H1 (cell line): Measurements from ENCODE around the gene ATE1. TPM values are rescaled to one million over a fixed set of nuclear protein-coding genes. Genes with fewer than 3 reads are reported as not detected.

ENCODE experiments used
- CTCF ChIA-PET: fragments of 300-600 bp; sonication (Branson Sonifier 250); formaldehyde crosslinking; loops from one replicate; lab custom pipeline; 2021; ENCODE audit not compliant: partially characterized antibody; lab: Charles Lee
- POLR2A ChIA-PET: fragments of 300-600 bp; sonication (Branson Sonifier 250); formaldehyde crosslinking; loops from one replicate; lab custom pipeline; 2021; ENCODE audit warnings: inconsistent platforms; ENCODE audit not compliant: partially characterized antibody; lab: Charles Lee
- DNase-seq, 2 experiments: peaks; one replicate each; pipeline versions ENCODE4 v3.0.0 to v3.0.0-alpha.2; 2010 to 2022; ENCODE audit warnings: low spot score in 2 of 2, low read depth in 1 of 2, mixed read lengths in 1 of 2
- FAIRE-seq: peaks from 2 replicates; lab custom pipeline; 2011; peaks lifted over from hg19 to GRCh38; lab: Jason Lieb, UNC
- H2AFZ ChIP-seq: 2 replicates; pipeline ENCODE4 v1.8.1; 2012; ENCODE audit warnings: low read length, inconsistent platforms
- H2AK5ac ChIP-seq: 2 replicates; pipeline ENCODE4 v1.6.1; 2013; ENCODE audit warnings: low read depth, low read length
- H2BK120ac ChIP-seq: replicated peaks from 2 replicates; pipeline ENCODE3; 2013; ENCODE audit warnings: low read depth, low read length, inconsistent platforms
- H2BK12ac ChIP-seq: 2 replicates; pipeline ENCODE4 v1.6.1; 2013; ENCODE audit warnings: low read depth, low read length
- H2BK15ac ChIP-seq: 2 replicates; pipeline ENCODE4 v1.6.1; 2013; ENCODE audit warnings: low read length
- H2BK20ac ChIP-seq: 2 replicates; pipeline ENCODE4 v1.6.1; 2013; ENCODE audit warnings: low read length
- H2BK5ac ChIP-seq: 2 replicates; pipeline ENCODE4 v1.6.1; 2013; ENCODE audit warnings: low read depth, low read length
- H3K14ac ChIP-seq: 2 replicates; pipeline ENCODE4 v1.6.1; 2013; ENCODE audit warnings: inconsistent platforms; ENCODE audit not compliant: insufficient read length
- H3K18ac ChIP-seq: 2 replicates; pipeline ENCODE4 v1.6.1; 2013; ENCODE audit warnings: low read length; ENCODE audit errors: extremely low read depth
- H3K23ac ChIP-seq: 2 replicates; pipeline ENCODE4 v1.6.1; 2013; ENCODE audit warnings: inconsistent platforms; ENCODE audit not compliant: insufficient read length
- H3K23me2 ChIP-seq: 2 replicates; pipeline ENCODE4 v1.6.1; 2013; ENCODE audit warnings: low read depth, low read length
- H3K27ac ChIP-seq: 2 replicates; pipeline ENCODE4 v1.6.1; 2011; ENCODE audit warnings: low read depth, low read length, inconsistent platforms
- H3K27me3 ChIP-seq, 4 experiments: replicated peaks in 1 of 4; 1 replicate in 1 of 4; 2 replicates in 3 of 4; pipeline versions ENCODE4 v1.6.1 to v1.8.1; 2011 to 2013; ENCODE audit warnings: low read length in 3 of 4, mild to moderate bottlenecking in 3 of 4, inconsistent platforms in 2 of 4, mixed read lengths in 2 of 4, moderate library complexity in 1 of 4; ENCODE audit not compliant: control insufficient read depth in 3 of 4, insufficient read depth in 3 of 4; ENCODE audit errors: extremely low read depth in 1 of 4
- H3K36me3 ChIP-seq, 4 experiments: 2 replicates each; pipeline versions ENCODE4 v1.6.1 to v1.8.1; 2011 to 2013; ENCODE audit warnings: mild to moderate bottlenecking in 4 of 4, low read length in 3 of 4, moderate library complexity in 2 of 4, control low read depth in 1 of 4, inconsistent platforms in 1 of 4; ENCODE audit not compliant: insufficient read depth in 4 of 4, control insufficient read depth in 2 of 4
- H3K4ac ChIP-seq: replicated peaks from 2 replicates; pipeline ENCODE3; 2013; ENCODE audit warnings: low read length, low read depth, mixed read lengths, inconsistent platforms; ENCODE audit not compliant: insufficient read length
- H3K4me1 ChIP-seq, 4 experiments: replicated peaks in 1 of 4; 1 replicate in 1 of 4; 2 replicates in 3 of 4; pipeline versions ENCODE4 v1.6.1 to v1.8.1; 2011 to 2013; ENCODE audit warnings: low read length in 3 of 4, inconsistent platforms in 2 of 4, mixed read lengths in 1 of 4; ENCODE audit not compliant: insufficient read depth in 4 of 4, control insufficient read depth in 3 of 4
- H3K4me2 ChIP-seq, 2 experiments: 2 replicates each; pipeline versions ENCODE4 v1.6.1 to v1.8.1; 2011 to 2013; ENCODE audit warnings: low read depth in 2 of 2, low read length in 2 of 2, control low read depth in 1 of 2, inconsistent platforms in 1 of 2, mild to moderate bottlenecking in 1 of 2; ENCODE audit not compliant: insufficient read depth in 1 of 2
- H3K4me3 ChIP-seq, 4 experiments: fragments of 200-600, 300-600 bp in 1 of 4; sonication (generic), shearing (Covaris generic), sonication (Bioruptor Twin) in 1 of 4; 2 replicates each; pipeline versions ENCODE4 v1.5.1 to v1.8.1; 2011 to 2016; ENCODE audit warnings: low read length in 4 of 4, low read depth in 3 of 4, control low read depth in 2 of 4, inconsistent platforms in 2 of 4, mild to moderate bottlenecking in 2 of 4, mixed read lengths in 1 of 4, moderate library complexity in 1 of 4; ENCODE audit not compliant: insufficient read depth in 2 of 4; ENCODE audit errors: extremely low read depth in 1 of 4
- H3K56ac ChIP-seq: replicated peaks from 2 replicates; pipeline ENCODE3; 2013; ENCODE audit warnings: low read depth, mild to moderate bottlenecking, mixed read lengths, low read length, inconsistent platforms; ENCODE audit not compliant: insufficient read length
- H3K79me1 ChIP-seq: 2 replicates; pipeline ENCODE4 v1.6.1; 2013; ENCODE audit warnings: low read depth, low read length, control low read depth
- H3K79me2 ChIP-seq, 2 experiments: 2 replicates each; pipeline versions ENCODE4 v1.6.1 to v1.8.1; 2012 to 2013; ENCODE audit warnings: low read length in 2 of 2, mild to moderate bottlenecking in 2 of 2, inconsistent platforms in 1 of 2; ENCODE audit not compliant: insufficient read depth in 2 of 2, control insufficient read depth in 1 of 2
- H3K9ac ChIP-seq, 4 experiments: replicated peaks in 1 of 4; 1 replicate in 1 of 4; 2 replicates in 3 of 4; pipeline versions ENCODE4 v1.6.1 to v1.8.1; 2011 to 2013; ENCODE audit warnings: low read depth in 3 of 4, low read length in 3 of 4, control low read depth in 2 of 4, mild to moderate bottlenecking in 2 of 4, moderate library complexity in 2 of 4, inconsistent platforms in 1 of 4; ENCODE audit errors: extremely low read depth in 1 of 4
- H3K9me3 ChIP-seq, 2 experiments: 2 replicates each; pipeline versions ENCODE4 v1.6.1 to v1.8.1; 2012 to 2013; ENCODE audit warnings: mild to moderate bottlenecking in 2 of 2, moderate library complexity in 2 of 2, control low read depth in 1 of 2, inconsistent platforms in 1 of 2, low read depth in 1 of 2, low read length in 1 of 2, mixed read lengths in 1 of 2; ENCODE audit not compliant: insufficient read depth in 2 of 2
- H4K20me1 ChIP-seq, 2 experiments: replicated peaks in 1 of 2; 2 replicates each; pipeline versions ENCODE3 to v1.8.1; 2011 to 2013; ENCODE audit warnings: inconsistent platforms in 2 of 2, low read length in 2 of 2, mild to moderate bottlenecking in 1 of 2; ENCODE audit not compliant: insufficient read depth in 2 of 2, control insufficient read depth in 1 of 2
- H4K5ac ChIP-seq: 2 replicates; pipeline ENCODE4 v1.6.1; 2013; ENCODE audit warnings: low read length, low read depth, mixed read lengths, inconsistent platforms; ENCODE audit not compliant: insufficient read length
- H4K8ac ChIP-seq: 2 replicates; pipeline ENCODE4 v1.8.0; 2013; ENCODE audit warnings: mild to moderate bottlenecking, moderate library complexity, low read length, inconsistent platforms; ENCODE audit not compliant: insufficient read depth; ENCODE audit errors: extremely low read depth
- H4K91ac ChIP-seq: replicated peaks from 2 replicates; pipeline ENCODE3; 2013; ENCODE audit warnings: low read length, mixed read lengths, inconsistent platforms; ENCODE audit not compliant: insufficient read length
- CBX8 ChIP-seq: fragments of 300-800, 300-1000 bp; sonication (generic); IDR thresholded peaks from 2 replicates; pipeline ENCODE4 v1.7.1; 2016; ENCODE audit warnings: low read depth, low read length, borderline replicate concordance
- EP300 ChIP-seq, 2 experiments: IDR thresholded peaks; 1 replicate in 1 of 2; 2 replicates in 1 of 2; pipeline ENCODE4 v1.6.1; 2011 to 2012; ENCODE audit warnings: low read depth in 2 of 2, low read length in 2 of 2, mild to moderate bottlenecking in 2 of 2, borderline replicate concordance in 1 of 2, inconsistent platforms in 1 of 2, moderate library complexity in 1 of 2
- HDAC2 ChIP-seq, 2 experiments: fragments of 300-600 bp in 1 of 2; sonication (generic) in 1 of 2; IDR thresholded peaks; 2 replicates each; pipeline ENCODE4 v1.6.1; 2011 to 2012; ENCODE audit warnings: low read depth in 2 of 2, low read length in 2 of 2, mild to moderate bottlenecking in 2 of 2, moderate library complexity in 2 of 2, borderline replicate concordance in 1 of 2, inconsistent platforms in 1 of 2
- HDAC6 ChIP-seq: IDR thresholded peaks from one replicate; pipeline ENCODE4 v1.7.1; 2012; ENCODE audit warnings: low read depth, mild to moderate bottlenecking, inconsistent platforms, low read length, moderate library complexity
- RAD21 ChIP-seq, 2 experiments: IDR thresholded peaks in 1 of 2; conservative IDR thresholded peaks in 1 of 2; 2 replicates each; pipeline ENCODE4 v1.6.1; 2011; ENCODE audit warnings: low read depth in 2 of 2, low read length in 2 of 2, improper control_type of control experiment in 1 of 2, inconsistent platforms in 1 of 2, mild to moderate bottlenecking in 1 of 2, moderate library complexity in 1 of 2
- RBBP5 ChIP-seq: IDR thresholded peaks from 2 replicates; pipeline ENCODE4 v1.7.1; 2012; ENCODE audit warnings: low read depth, mild to moderate bottlenecking, inconsistent platforms, low read length, moderate library complexity, borderline replicate concordance
- SUZ12 ChIP-seq: fragments of 200-600 bp; sonication (generic); IDR thresholded peaks from 2 replicates; pipeline ENCODE4 v1.6.1; 2012; ENCODE audit warnings: mild to moderate bottlenecking, inconsistent platforms, low read length, moderate library complexity, mixed read lengths
- WGBS, 2 experiments: shearing (Covaris generic) in 1 of 2; methylation state at CpG; one replicate each; pipeline versions ENCODE4 v1.1.6 to v1.1.7; 2013 to 2015; ENCODE audit warnings: low lambda C conversion rate in 2 of 2, mixed read lengths in 2 of 2, inconsistent platforms in 1 of 2, low coverage in 1 of 2, missing lambda C conversion rate in 1 of 2; ENCODE audit not compliant: insufficient replicate concordance in 2 of 2, insufficient coverage in 1 of 2, insufficient read length in 1 of 2; ENCODE audit errors: extremely low coverage in 1 of 2, missing lambda C conversion rate in 1 of 2; 5-methylcytosine and 5-hydroxymethylcytosine counted together
- polyA plus RNA-seq, 7 experiments: library from polyadenylated mRNA; depleted of rRNA in 3 of 7; stranded (reverse) in 5 of 7; unstranded in 2 of 7; fragments of >200 nt in 5 of 7; fragments of 200-250 nt in 2 of 7; gene quantifications; 1 replicate in 5 of 7; 2 replicates in 1 of 7; 4 replicates in 1 of 7; pipeline versions ENCODE4 v1.2.1 to v1.2.3, GENCODE V29; 2011 to 2013; ENCODE audit warnings: missing spikeins in 2 of 7, mixed read lengths in 2 of 7
- total RNA-seq: library from RNA; stranded (reverse); fragmentation: NEBNext Ultra II Directional; extraction: Animal tissue kit (Norgen Biotek cat#: 25700); gene quantifications from 2 replicates; pipeline ENCODE4 v1.2.1, GENCODE V29; 2021

The ATE1 gene
- total and polyA plus RNA-seq, 2 of the 8 experiments (the other 6 are each of a cell fraction or from before 2014, with no cell fraction given): 8.8 to 26.9 TPM

DNA sequence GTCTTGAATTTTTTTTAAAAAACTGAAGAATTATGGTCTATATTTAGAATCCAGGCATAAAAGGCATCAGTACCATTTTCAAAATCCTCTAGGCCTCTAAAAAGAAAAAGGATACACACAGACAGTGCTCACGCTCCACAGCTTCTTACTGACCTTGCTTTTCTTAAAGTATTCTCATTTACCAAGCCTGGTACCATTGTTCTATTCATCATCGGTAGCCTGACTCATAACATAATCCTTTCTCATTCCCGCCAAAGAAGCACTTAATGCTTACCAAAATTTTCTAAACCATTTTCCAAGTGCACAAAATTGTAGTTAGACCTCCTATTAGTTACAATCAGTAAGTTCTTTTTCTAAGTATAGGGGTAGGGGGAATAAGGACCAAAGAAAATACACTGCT is 54.6 kb downstream of the ATE1 start:
- Histone ChIP-seq H3K9me3 (no peaks in the 10 kb centered on the region), H3K23ac (no peak overlapping the region), H3K9ac (no peak overlapping the region), H4K91ac (no peak overlapping the region), H4K20me1 (no peaks in the 10 kb centered on the region), H3K4me3 (no peak overlapping the region), H3K14ac (no peak overlapping the region), H3K79me1 (no peaks in the 10 kb centered on the region), H2AFZ (no peak overlapping the region), H3K27me3 (no peaks in the 10 kb centered on the region), H2BK120ac (no peak overlapping the region), H3K4me1 (no peaks in the 10 kb centered on the region; a peak in 1 of 7 replicates), H3K56ac (no peak overlapping the region), H2AK5ac (no peak overlapping the region), H3K79me2 (no peaks in the 10 kb centered on the region), H3K23me2 (no peaks in the 10 kb centered on the region), H3K4ac (no peak overlapping the region), H3K18ac (no peak overlapping the region), H3K4me2 (no peak overlapping the region), H4K8ac (no peak overlapping the region), H3K36me3 (peaks cover 0 to 10% (median 0%) of the 10 kb centered on the region in 4 experiments; a peak in 3 of 8 replicates), H2BK20ac (no peak overlapping the region), H3K27ac (no peak overlapping the region), H2BK15ac (no peak overlapping the region), H2BK5ac (no peak overlapping the region), H2BK12ac (no peak overlapping the region), H4K5ac (no peak overlapping the region)
- 87% methylated on average over 3 of the region's 3 CpGs; no CpG with 5 or more reads in 1 of the 2 experiments for WGBS, 2 experiments
- CTCF ChIA-PET: no interaction called here
- POLR2A ChIA-PET: interaction anchor here (0.6 kb wide), 1 partner anchor 28 kb away, joined by 4 read pairs; no protein-coding TSS in a partner anchor
- TF ChIP-seq EP300 (IDR thresholded peaks at IDR 0.05; ENCODE audit: borderline replicate concordance in 1 of 2, low read depth in 2 of 2, low read length in 2 of 2) (no peak), RBBP5 (no peak), HDAC6 (no peak), SUZ12 (no peak), HDAC2 (IDR thresholded peaks at IDR 0.05; ENCODE audit: borderline replicate concordance in 1 of 2, low read depth in 2 of 2, low read length in 2 of 2) (no peak), CBX8 (no peak), RAD21 (IDR thresholded peaks at IDR 0.05 in 1 of 2, conservative IDR thresholded peaks at IDR 0.05 in 1 of 2; ENCODE audit: low read depth in 2 of 2, low read length in 2 of 2) (no peak)
- no peak for DNase-seq
- no peak for FAIRE-seq
